SJCRH30 (cell line): ENCODE data around the gene PPP1CC. TPM values are rescaled to one million over a fixed set of nuclear protein-coding genes. Genes with fewer than 3 reads are reported as not detected.
A peak's percentile ranks its signal among the peaks of the same experiment; 100 is the strongest.
"Not testable (repeated sequence)": the region's sequence is repeated elsewhere in the genome, so short reads cannot be mapped to it uniquely, and the experiment has no call there.

ENCODE experiments used
- DNase-seq, 2 experiments: peaks; one replicate each; pipeline ENCODE4 v3.0.0-alpha.2; 2015 to 2020
- H3K27ac ChIP-seq: fragments of 250-450 bp; sonication (Bioruptor Pico); 2 replicates; pipeline ENCODE4 v1.5.1; 2020; ENCODE audit warnings: mild to moderate bottlenecking, moderate library complexity
- H3K27me3 ChIP-seq: fragments of 250-450 bp; sonication (Bioruptor Pico); 2 replicates; pipeline ENCODE4 v1.5.1; 2020; ENCODE audit warnings: mild to moderate bottlenecking, moderate library complexity
- H3K36me3 ChIP-seq: fragments of 250-450 bp; sonication (Bioruptor Pico); 2 replicates; pipeline ENCODE4 v1.5.1; 2020; ENCODE audit warnings: mild to moderate bottlenecking, moderate library complexity
- H3K4me1 ChIP-seq: fragments of 250-450 bp; sonication (Bioruptor Pico); 2 replicates; pipeline ENCODE4 v1.5.1; 2020; ENCODE audit warnings: mild to moderate bottlenecking, moderate library complexity
- H3K4me3 ChIP-seq: fragments of 250-450 bp; sonication (Bioruptor Pico); 2 replicates; pipeline ENCODE4 v1.5.1; 2020; ENCODE audit warnings: mild to moderate bottlenecking, moderate library complexity
- H3K9me3 ChIP-seq: fragments of 250-450 bp; sonication (Bioruptor Pico); replicated peaks from 2 replicates; pipeline ENCODE4 v1.5.1; 2020; ENCODE audit warnings: mild to moderate bottlenecking, moderate library complexity
- total RNA-seq: library from RNA; depleted of rRNA; stranded (reverse); fragments of >200 nt; shearing (Covaris generic); gene quantifications from 2 replicates; pipeline ENCODE4 v1.2.3, GENCODE V29; 2014

The PPP1CC gene
- total RNA-seq, 1 experiment from 2014 or later, result 218 TPM

GRCh38 chr12:110766311-110767154 is 23.8 kb upstream of the PPP1CC start:
- Histone ChIP-seq H3K9me3 (no peaks in the 10 kb centered on the region), H3K4me3 (no peak overlapping the region), H3K27ac (no peak overlapping the region), H3K27me3 (no peaks in the 10 kb centered on the region), H3K4me1 (no peaks in the 10 kb centered on the region), H3K36me3 (no peaks in the 10 kb centered on the region)
- no peak for DNase-seq

- H3K27ac ChIP-seq, H3K4me1 ChIP-seq, H3K36me3 ChIP-seq, H3K9me3 ChIP-seq, H3K4me3 ChIP-seq, H3K27me3 ChIP-seq, DNase-seq: not testable (repeated sequence)
These were observed 22.9 kb upstream of the PPP1CC start for GRCh38 chr12:110765572-110765971.

GRCh38 chr12:110765111-110765510 is 22.4 kb upstream of the PPP1CC start:
- H3K4me1 ChIP-seq, result no peaks in the 10 kb centered on the region
- no peak for DNase-seq

GRCh38 chr12:110763583-110763982 is 20.9 kb upstream of the PPP1CC start:
- no peak overlapping the region for H3K4me3 ChIP-seq
- H3K4me1 ChIP-seq, result no peaks in the 10 kb centered on the region
- no peaks in the 10 kb centered on the region for H3K36me3 ChIP-seq
- no peak overlapping the region for H3K27ac ChIP-seq
- DNase-seq, result no peak
- no peaks in the 10 kb centered on the region for H3K27me3 ChIP-seq
- H3K9me3 ChIP-seq, result no peaks in the 10 kb centered on the region

More at GRCh38 chr12:110765111-110765510, 22.4 kb upstream of the PPP1CC start:
- H3K4me3 ChIP-seq, result no peak overlapping the region
- H3K36me3 ChIP-seq, result no peaks in the 10 kb centered on the region
- no peaks in the 10 kb centered on the region for H3K27me3 ChIP-seq
- no peaks in the 10 kb centered on the region for H3K9me3 ChIP-seq
- H3K27ac ChIP-seq, result no peak overlapping the region

- Histone ChIP-seq H3K4me3 (no peak overlapping the region), H3K4me1 (no peaks in the 10 kb centered on the region), H3K36me3 (no peaks in the 10 kb centered on the region), H3K27ac (no peak overlapping the region), H3K27me3 (no peaks in the 10 kb centered on the region), H3K9me3 (no peaks in the 10 kb centered on the region)
- DNase-seq, result no peak
These were observed 20.2 kb upstream of the PPP1CC start for GRCh38 chr12:110762891-110763290.

- Histone ChIP-seq H3K36me3 (no peaks in the 10 kb centered on the region), H3K27me3 (no peaks in the 10 kb centered on the region), H3K27ac (no peak overlapping the region), H3K4me1 (no peaks in the 10 kb centered on the region), H3K9me3 (no peaks in the 10 kb centered on the region), H3K4me3 (no peak overlapping the region)
- DNase-seq, result no peak
These were observed 17.5 kb upstream of the PPP1CC start for GRCh38 chr12:110760204-110760609.

GRCh38 chr12:110758922-110759321 is 16.2 kb upstream of the PPP1CC start:
- Histone ChIP-seq H3K27me3 (0 out of 2 replicates have a peak, but pooled peaks cover 2% of the 10 kb centered on the region), H3K36me3 (no peaks in the 10 kb centered on the region), H3K9me3 (no peaks in the 10 kb centered on the region), H3K4me3 (no peak overlapping the region), H3K27ac (no peak overlapping the region), H3K4me1 (no peaks in the 10 kb centered on the region)
- no peak for DNase-seq

- DNase-seq, result no peak
- Histone ChIP-seq H3K36me3 (no peaks in the 10 kb centered on the region), H3K4me1 (no peaks in the 10 kb centered on the region), H3K4me3 (no peak overlapping the region), H3K9me3 (no peaks in the 10 kb centered on the region), H3K27ac (no peak overlapping the region), H3K27me3 (0 out of 2 replicates have a peak, but pooled peaks cover 2% of the 10 kb centered on the region)
These were observed 13.9 kb upstream of the PPP1CC start for GRCh38 chr12:110756611-110757010.

- DNase-seq, result no peak
- H3K4me1 ChIP-seq, result no peaks in the 10 kb centered on the region
These were observed 11.6 kb upstream of the PPP1CC start for GRCh38 chr12:110754101-110754793.

GRCh38 chr12:110750784-110751461 is 8.2 kb upstream of the PPP1CC start:
- Histone ChIP-seq H3K36me3 (no peaks in the 10 kb centered on the region), H3K4me3 (no peak overlapping the region), H3K9me3 (no peaks in the 10 kb centered on the region), H3K4me1 (no peaks in the 10 kb centered on the region), H3K27ac (no peak overlapping the region), H3K27me3 (0 out of 2 replicates have a peak, but pooled peaks cover 2% of the 10 kb centered on the region)
- no peak for DNase-seq

More at GRCh38 chr12:110754101-110754793, 11.6 kb upstream of the PPP1CC start:
- H3K27me3 ChIP-seq, result 0 out of 2 replicates have a peak, but pooled peaks cover 2% of the 10 kb centered on the region
- H3K27ac ChIP-seq, result no peak overlapping the region
- H3K36me3 ChIP-seq, result no peaks in the 10 kb centered on the region
- no peaks in the 10 kb centered on the region for H3K9me3 ChIP-seq
- no peak overlapping the region for H3K4me3 ChIP-seq

- no peak for DNase-seq
- Histone ChIP-seq H3K36me3 (peaks cover 4% of the 10 kb centered on the region; the same call in 1 of the 2 replicates), H3K4me3 (no peak overlapping the region), H3K9me3 (no peaks in the 10 kb centered on the region), H3K27me3 (no peaks in the 10 kb centered on the region), H3K4me1 (0 out of 2 replicates have a peak, but pooled peaks cover 4% of the 10 kb centered on the region), H3K27ac (no peak overlapping the region)
These were observed 3.9 kb upstream of the PPP1CC start for GRCh38 chr12:110746550-110746949.

- H3K4me3 ChIP-seq, result no peak overlapping the region
- no peaks in the 10 kb centered on the region for H3K9me3 ChIP-seq
- H3K36me3 ChIP-seq, result peaks cover 9% of the 10 kb centered on the region
- DNase-seq, result peak; percentile 17 to 33
- no peaks in the 10 kb centered on the region for H3K27me3 ChIP-seq
- no peak overlapping the region for H3K27ac ChIP-seq
- 0 out of 2 replicates have a peak, but pooled peaks cover 4% of the 10 kb centered on the region for H3K4me1 ChIP-seq
These were observed 3.0 kb upstream of the PPP1CC start for GRCh38 chr12:110745542-110746284.

- Histone ChIP-seq H3K27ac (no peak overlapping the region), H3K9me3 (no peaks in the 10 kb centered on the region), H3K27me3 (no peaks in the 10 kb centered on the region), H3K36me3 (peaks cover 13% of the 10 kb centered on the region), H3K4me3 (no peak overlapping the region), H3K4me1 (peaks cover 4% of the 10 kb centered on the region; the same call in 1 of the 2 replicates)
- DNase-seq, result no peak
These were observed 2.0 kb upstream of the PPP1CC start for GRCh38 chr12:110744601-110745264.

- peak overlapping the region; percentile 97 for H3K4me3 ChIP-seq
These were observed 1.5 kb upstream of the PPP1CC start for GRCh38 chr12:110744151-110744571.

More at GRCh38 chr12:110744151-110744571, 1.5 kb upstream of the PPP1CC start:
- Histone ChIP-seq H3K4me1 (peaks cover 4% of the 10 kb centered on the region; the same call in 1 of the 2 replicates), H3K27me3 (no peaks in the 10 kb centered on the region), H3K36me3 (peaks cover 13% of the 10 kb centered on the region), H3K27ac (no peak overlapping the region), H3K9me3 (no peaks in the 10 kb centered on the region)
- DNase-seq, result peak; percentile 10 to 14
